ENCODE data around the gene SCLT1.

DNA sequence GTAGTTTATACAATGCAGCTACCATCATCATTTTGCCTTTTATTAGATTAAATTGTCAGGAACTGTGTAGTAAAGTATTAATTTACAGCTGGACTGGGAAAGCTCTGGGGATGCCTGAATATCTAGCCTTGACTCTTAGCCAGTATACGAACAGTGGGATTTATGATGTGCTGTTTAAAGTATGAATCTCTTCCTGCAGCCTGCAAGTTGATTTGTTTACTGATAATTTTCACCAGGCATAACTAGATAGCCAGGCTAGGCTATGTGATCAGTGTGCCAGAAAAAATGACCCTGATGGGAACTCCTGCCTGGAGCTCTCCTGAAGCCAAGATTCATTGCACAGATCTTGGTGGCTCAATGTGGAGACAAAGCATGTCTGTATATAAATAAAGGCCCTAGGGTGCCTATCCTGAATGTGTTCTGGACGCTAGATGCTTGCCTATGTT, 119.2 kb downstream of the SCLT1 start:
- TF ChIP-seq, protein P1, sequence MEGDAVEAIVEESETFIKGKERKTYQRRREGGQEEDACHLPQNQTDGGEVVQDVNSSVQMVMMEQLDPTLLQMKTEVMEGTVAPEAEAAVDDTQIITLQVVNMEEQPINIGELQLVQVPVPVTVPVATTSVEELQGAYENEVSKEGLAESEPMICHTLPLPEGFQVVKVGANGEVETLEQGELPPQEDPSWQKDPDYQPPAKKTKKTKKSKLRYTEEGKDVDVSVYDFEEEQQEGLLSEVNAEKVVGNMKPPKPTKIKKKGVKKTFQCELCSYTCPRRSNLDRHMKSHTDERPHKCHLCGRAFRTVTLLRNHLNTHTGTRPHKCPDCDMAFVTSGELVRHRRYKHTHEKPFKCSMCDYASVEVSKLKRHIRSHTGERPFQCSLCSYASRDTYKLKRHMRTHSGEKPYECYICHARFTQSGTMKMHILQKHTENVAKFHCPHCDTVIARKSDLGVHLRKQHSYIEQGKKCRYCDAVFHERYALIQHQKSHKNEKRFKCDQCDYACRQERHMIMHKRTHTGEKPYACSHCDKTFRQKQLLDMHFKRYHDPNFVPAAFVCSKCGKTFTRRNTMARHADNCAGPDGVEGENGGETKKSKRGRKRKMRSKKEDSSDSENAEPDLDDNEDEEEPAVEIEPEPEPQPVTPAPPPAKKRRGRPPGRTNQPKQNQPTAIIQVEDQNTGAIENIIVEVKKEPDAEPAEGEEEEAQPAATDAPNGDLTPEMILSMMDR (conservative IDR thresholded peaks at IDR 0.05; ENCODE audit: low read depth, low read length) = no peak
- TF ChIP-seq EZH2 (IDR thresholded peaks at IDR 0.05; ENCODE audit: low read length, unreplicated experiment) = no peak
- no peak for TF ChIP-seq EZH2phosphoT487 (IDR thresholded peaks at IDR 0.05; ENCODE audit: borderline replicate concordance, low read length)

All from PC-3 (cell line).